Activated CD8-positive, alpha-beta memory T cell treated with anti-CD3 and anti-CD28 coated beads for 24 hours (primary cell): ENCODE results near the gene PRAF2.
A peak's percentile ranks its signal among the peaks of the same experiment; 100 is the strongest.

Experiments
- DNase-seq: peaks from one replicate; pipeline ENCODE4 v3.0.0-alpha.2; 2020

The PRAF2 gene, protein sequence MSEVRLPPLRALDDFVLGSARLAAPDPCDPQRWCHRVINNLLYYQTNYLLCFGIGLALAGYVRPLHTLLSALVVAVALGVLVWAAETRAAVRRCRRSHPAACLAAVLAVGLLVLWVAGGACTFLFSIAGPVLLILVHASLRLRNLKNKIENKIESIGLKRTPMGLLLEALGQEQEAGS

GRCh38 chrX:49073601-49074575 is at the start of gene PRAF2:
PRAF2 (minus strand) TSS chrX:49074002; CDS start chrX:49073987, 15 bp downstream.
- peak; percentile 92 for DNase-seq

GRCh38 chrX:49122499-49122898 is 48.7 kb upstream of the PRAF2 start:
- DNase-seq = no peak

DNA sequence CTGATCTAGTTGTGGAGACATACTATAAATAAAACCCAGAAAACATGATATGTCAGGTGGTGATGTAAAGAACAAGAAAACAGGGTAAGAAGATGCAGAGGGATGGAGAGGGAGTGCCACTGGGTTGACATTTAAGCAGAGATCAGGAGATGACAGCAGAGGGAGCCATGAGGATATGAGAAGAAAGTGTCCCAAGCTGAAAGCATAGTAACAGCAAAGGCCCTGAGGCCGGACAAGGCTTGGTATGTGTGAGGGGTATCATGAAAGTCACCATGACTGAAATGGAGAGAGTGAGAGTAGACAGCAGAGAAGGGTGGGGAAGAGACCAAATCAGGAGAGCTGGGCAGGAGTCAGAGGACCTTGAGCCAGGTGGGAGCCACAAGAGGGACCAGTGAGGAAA is 46.3 kb upstream of the PRAF2 start:
- no peak for DNase-seq

DNA sequence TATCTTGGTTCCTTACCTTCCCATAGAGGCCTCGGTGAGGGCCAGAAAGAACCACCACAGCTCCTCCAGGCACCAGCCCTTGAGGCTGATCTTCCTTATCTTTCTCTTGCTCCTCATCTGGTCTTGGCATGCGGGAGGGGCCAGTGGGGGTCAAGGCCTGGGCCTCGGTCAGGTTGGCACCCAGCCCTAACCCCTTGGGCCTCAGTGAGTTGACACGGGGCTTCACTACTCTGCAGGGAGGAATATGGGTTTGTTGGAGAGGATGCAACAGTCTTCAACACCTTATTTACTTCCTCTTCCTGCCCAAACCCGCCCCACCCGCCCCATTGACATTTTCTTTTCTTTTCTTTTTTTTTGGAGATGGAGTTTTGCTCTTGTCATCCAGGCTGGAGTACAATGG is 43.8 kb upstream of the PRAF2 start:
- no peak for DNase-seq

DNA sequence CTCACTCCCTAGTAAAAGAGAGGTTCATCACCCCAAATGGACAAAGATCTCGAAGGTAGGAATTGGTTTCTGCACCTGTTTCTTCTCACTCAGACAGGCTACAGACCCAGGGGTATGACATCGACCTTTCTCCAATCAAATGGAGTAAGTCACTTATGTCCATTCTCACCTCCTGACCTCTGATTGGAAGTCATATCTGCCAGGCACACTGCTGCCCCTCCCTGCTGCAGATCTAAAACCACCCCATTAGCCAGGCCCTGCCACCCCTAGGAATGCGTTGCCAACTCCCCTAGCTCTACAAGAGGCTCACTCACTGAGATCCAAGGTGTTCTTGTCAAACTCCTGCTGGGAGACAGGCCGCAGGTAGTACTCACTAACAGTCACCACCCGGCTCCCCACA is 42.9 kb upstream of the PRAF2 start:
- DNase-seq = no peak

GRCh38 chrX:49116076-49116475 is 42.3 kb upstream of the PRAF2 start:
- no peak for DNase-seq

DNA sequence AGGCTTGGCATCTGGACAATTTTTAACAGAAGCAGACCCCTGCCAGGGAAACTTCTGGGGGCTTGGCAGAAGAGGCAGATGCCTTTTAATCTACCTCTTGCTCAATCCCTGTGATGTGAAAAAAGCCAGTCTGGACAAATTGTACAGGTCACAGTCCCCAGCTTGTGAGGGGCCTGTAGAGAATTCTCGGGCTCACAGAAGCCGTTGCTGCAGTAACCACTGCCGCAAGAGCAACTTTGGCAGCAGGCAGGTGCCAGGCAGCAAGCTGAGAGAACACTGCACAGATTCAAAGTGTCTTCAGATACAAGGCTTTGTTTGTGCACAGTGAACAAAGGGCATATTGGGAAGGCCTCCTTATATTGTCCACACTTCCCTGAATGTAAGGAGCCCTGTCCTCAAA is 38.0 kb upstream of the PRAF2 start:
- no peak for DNase-seq

DNA sequence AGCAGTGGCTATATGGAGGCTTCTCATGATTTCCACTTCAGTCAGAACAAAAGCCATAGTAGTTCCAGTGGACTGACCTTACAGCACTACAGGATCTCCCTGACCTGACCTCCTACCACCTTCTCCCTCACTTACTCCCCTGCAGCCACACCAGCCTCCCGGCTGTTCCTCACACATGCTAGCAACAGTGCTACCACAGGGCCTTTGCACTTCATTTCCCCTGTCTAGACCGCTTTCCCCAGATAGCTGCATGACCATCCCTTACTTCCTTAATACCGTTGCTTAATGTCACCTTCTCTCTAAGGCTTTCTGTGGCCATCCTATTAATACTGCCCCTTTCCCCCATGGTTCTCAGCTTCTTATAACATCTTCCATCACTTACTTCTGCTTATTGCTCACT is 36.6 kb upstream of the PRAF2 start:
- DNase-seq = no peak

- DNase-seq = no peak
Measured at GRCh38 chrX:49108641-49109040, 34.8 kb upstream of the PRAF2 start.

DNA sequence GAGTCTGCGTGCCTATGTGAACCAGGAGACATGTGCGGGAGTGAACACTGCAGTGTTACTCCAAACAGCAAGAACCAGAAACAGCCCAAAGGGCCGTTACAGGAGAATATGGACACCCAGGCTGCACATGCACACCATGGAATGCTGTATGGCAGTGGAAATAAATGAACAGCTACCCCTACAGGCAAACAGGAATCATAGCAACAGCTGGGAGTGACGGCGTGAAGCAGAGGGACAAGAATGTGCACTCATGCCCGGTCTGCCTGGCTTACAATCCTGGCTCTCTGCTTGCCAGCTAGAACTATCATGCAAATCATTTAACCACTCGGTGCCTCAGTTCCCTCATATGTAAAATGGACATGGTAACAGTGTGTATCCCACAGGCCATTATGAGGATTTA is 33.1 kb upstream of the PRAF2 start:
- DNase-seq = no peak

DNA sequence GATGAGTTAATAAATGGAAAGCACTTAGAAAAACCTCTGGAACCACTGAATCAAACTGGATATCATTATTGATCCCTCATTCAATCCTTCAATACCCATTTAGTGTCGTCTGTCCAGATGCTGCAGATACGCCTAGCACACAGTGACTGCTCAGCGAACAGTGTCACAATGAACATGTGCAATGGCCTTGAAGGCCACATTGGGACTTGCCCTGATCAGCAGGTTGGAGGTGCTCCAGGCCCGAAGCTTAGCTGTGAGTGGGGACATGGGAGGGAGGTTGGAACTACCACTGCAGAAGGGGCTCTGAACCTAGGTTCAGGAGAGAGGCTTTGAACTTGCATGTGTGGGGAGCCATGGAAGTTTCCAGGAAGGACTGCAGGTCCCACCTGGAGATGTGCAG is 32.5 kb upstream of the PRAF2 start:
- no peak for DNase-seq

DNA sequence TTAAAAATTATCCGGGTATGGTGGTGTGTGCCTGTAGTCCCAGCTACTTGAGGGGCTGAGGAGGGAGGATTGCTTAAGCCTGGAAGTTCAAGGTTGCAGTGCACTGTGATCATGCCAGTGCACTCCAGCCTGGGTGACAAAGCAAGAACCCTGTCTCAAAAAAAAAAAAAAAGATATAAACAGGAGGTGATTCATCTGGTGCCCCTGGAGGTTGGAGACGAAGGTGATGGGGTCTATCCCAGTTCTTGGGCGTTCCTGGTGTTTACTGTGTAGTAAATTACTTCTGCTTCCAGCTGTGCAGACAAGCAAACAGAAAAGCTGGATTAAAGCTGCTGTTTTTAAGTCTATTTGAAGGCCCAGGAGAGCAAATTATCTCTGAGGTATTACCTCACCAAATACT is 29.8 kb upstream of the PRAF2 start:
- DNase-seq = no peak

DNA sequence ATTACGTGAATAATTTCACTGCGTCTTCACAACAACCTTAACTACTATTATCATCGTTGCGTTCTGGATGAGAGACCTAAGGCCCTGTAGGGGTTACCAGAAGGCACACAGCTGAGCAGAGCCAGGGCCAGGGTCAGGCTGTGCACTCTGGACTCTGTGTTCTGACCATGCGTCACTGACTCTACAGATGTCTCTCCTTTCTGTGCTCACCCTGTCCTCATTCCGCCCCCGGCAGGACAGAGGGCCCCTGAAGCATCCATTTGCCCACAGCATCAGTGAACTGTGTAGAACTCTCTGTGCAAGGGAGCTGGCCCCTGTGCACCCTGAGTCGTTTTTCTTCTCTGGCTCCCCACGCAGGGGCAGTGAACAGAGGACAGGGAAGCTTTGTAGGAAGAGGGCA is 28.4 kb upstream of the PRAF2 start:
- DNase-seq = no peak

DNA sequence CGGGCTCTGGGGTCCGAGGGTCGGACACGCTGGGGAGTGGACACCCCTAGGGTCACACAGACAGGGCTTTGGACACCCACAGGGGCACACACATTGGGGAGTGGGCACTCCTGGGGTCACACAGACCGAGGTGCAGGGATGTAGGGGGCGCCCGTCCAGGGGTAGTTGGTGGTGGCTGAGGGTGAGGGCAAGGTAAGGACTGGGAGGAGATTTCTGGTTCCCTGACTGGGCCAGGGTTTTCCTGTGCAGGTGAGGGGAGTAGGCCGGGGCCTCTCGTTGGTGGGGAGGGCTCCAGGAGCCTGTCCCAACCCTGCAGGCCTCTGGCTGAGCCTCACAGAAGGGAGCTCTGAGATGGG is 27.8 kb upstream of the PRAF2 start:
- DNase-seq = no peak

- DNase-seq = peak; percentile 91
Measured at GRCh38 chrX:49100704-49101628, 27.2 kb upstream of the PRAF2 start.

DNA sequence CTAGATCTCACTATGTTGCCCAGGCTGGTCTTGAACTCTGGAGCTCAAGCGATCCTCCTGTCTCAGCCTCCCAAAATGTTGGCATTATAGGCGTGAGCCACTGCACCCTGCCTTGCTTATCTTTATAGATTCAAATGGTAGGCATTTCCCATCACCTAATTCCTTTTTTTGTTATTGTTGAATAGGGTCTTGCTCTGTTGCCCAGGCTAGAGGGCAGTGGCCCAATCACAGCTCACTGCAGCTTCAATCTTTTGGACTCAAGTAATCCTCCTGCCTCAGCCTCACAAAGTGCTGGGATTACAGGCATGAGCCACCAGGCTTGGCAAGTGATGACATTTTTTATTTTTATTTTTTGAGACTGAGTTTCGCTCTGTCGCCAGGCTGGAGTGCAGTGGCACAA is 22.6 kb upstream of the PRAF2 start:
- DNase-seq = no peak

DNA sequence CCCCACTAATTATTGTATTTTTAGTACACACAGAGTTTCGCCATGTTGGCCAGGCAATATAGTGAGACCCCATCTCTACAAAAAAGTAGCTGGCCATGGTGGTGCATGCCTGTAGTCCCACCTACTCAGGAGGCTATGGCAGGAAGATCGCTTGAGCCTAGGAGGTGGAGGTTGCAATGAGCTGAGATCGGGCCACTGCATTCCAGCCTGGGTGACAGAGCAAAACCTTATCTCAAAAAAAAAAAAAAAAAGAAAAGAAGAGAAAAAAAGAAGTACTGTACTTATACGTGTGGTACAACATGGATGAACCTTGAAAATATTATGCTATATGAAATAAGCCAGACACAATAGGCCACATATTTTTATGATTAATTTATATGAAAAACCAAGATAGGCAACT is 15.8 kb upstream of the PRAF2 start:
- no peak for DNase-seq

GRCh38 chrX:49082271-49082871 is 8.6 kb upstream of the PRAF2 start:
- DNase-seq = no peak

- peak; percentile 84 for DNase-seq
Measured at GRCh38 chrX:49079489-49080428, 6.0 kb upstream of the PRAF2 start, which contains the start of gene WDR45. WDR45 (minus strand) TSS chrX:49079887; CDS start chrX:49078095, 1,792 bp downstream.

- DNase-seq = no peak
Measured at GRCh38 chrX:49077941-49078340, 4.1 kb upstream of the PRAF2 start.

DNA sequence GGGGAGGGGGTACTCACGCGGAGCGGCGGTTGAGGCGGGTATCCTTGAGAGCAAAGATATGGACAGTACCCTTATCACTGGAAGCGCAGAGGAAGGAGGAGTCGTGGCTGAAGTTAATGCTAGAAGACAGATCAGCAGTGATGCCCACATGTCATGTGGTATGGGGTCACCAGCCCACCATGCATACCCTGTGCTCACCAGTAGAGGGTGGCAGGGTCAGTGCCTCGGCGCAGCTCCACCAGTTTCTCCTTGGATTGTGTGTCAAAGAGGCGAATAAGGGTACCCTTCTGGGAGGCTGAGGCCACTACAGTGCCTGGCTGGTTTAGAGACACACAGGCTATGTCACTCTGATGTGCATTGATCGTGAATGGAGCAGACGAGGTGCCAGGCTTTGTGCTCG is 1.5 kb upstream of the PRAF2 start:
- no peak for DNase-seq

GRCh38 chrX:49072712-49073095 is 1.1 kb downstream of the PRAF2 start:
- no peak for DNase-seq
